ENCODE measurements around the gene IL1R1.

IL1R1 gene

GRCh38 chr2:102208774-102209173 is 66.2 kb downstream of the IL1R1 start:
- TF ChIP-seq POLR2A (IDR thresholded peaks at IDR 0.05; ENCODE audit: extremely low read depth, insufficient read length) (no peak), MYC (IDR thresholded peaks at IDR 0.05; ENCODE audit: low read depth, low read length) (no peak), CTCF (IDR thresholded peaks at IDR 0.05; ENCODE audit: low read depth, low read length) (no peak)
- no peak for DNase-seq (ENCODE audit: low read depth)
- H3K4me3 ChIP-seq (ENCODE audit: low read depth, low read length), result no peak overlapping the region

- no peak overlapping the region for H3K4me3 ChIP-seq (ENCODE audit: low read depth, low read length)
- TF ChIP-seq CTCF (IDR thresholded peaks at IDR 0.05; ENCODE audit: low read depth, low read length) (no peak), MYC (IDR thresholded peaks at IDR 0.05; ENCODE audit: low read depth, low read length) (no peak), POLR2A (IDR thresholded peaks at IDR 0.05; ENCODE audit: extremely low read depth, insufficient read length) (no peak), MAX (IDR thresholded peaks at IDR 0.05; ENCODE audit: low read depth, low read length) (no peak)
- no peak for DNase-seq (ENCODE audit: low read depth)
Observed at GRCh38 chr2:102209474-102209873, 66.9 kb downstream of the IL1R1 start.

GRCh38 chr2:102217032-102217431 is 74.5 kb downstream of the IL1R1 start:
- no peak overlapping the region for H3K4me3 ChIP-seq (ENCODE audit: low read depth, low read length)
- no peak for TF ChIP-seq CTCF (IDR thresholded peaks at IDR 0.05; ENCODE audit: low read depth, low read length)
- no peak for DNase-seq (ENCODE audit: low read depth)

- TF ChIP-seq MYC (IDR thresholded peaks at IDR 0.05; ENCODE audit: low read depth, low read length) (no peak), POLR2A (IDR thresholded peaks at IDR 0.05; ENCODE audit: extremely low read depth, insufficient read length) (no peak), MAX (IDR thresholded peaks at IDR 0.05; ENCODE audit: low read depth, low read length) (no peak), CTCF (IDR thresholded peaks at IDR 0.05; ENCODE audit: low read depth, low read length) (no peak)
- DNase-seq (ENCODE audit: low read depth), result peak; percentile 48
- H3K4me3 ChIP-seq (ENCODE audit: low read depth, low read length), result no peak overlapping the region
Observed at GRCh38 chr2:102224824-102225739, 82.5 kb downstream of the IL1R1 start.

- no peak overlapping the region for H3K4me3 ChIP-seq (ENCODE audit: low read depth, low read length)
- DNase-seq (ENCODE audit: low read depth), result no peak
- TF ChIP-seq POLR2A (IDR thresholded peaks at IDR 0.05; ENCODE audit: extremely low read depth, insufficient read length) (no peak), MAX (IDR thresholded peaks at IDR 0.05; ENCODE audit: low read depth, low read length) (no peak), CTCF (IDR thresholded peaks at IDR 0.05; ENCODE audit: low read depth, low read length) (no peak), MYC (IDR thresholded peaks at IDR 0.05; ENCODE audit: low read depth, low read length) (no peak)
Observed at GRCh38 chr2:102226171-102226570, 83.6 kb downstream of the IL1R1 start.
